Fibroblast of skin of abdomen (primary cell): ENCODE data around the gene COX6B2.
"Not testable (repeated sequence)": the region's sequence is repeated elsewhere in the genome, so short reads cannot be mapped to it uniquely, and the experiment has no call there.

Source experiments
- DNase-seq: peaks from one replicate; pipeline ENCODE4 v3.0.0-alpha.2; 2013

The COX6B2 gene

GRCh38 chr19:55341595-55342531, 12.7 kb downstream of the COX6B2 start:
- no peak for DNase-seq

- peak; percentile 47 for DNase-seq
Observed at GRCh38 chr19:55341171-55341588, 13.3 kb downstream of the COX6B2 start.

GRCh38 chr19:55340784-55341147, 13.8 kb downstream of the COX6B2 start:
- DNase-seq, result no peak

GRCh38 chr19:55339889-55340783, 14.4 kb downstream of the COX6B2 start:
- DNase-seq, result no peak

- DNase-seq, result peak; percentile 100
Observed at GRCh38 chr19:55339105-55339888, 15.2 kb downstream of the COX6B2 start, which contains the start of gene KMT5C. KMT5C (plus strand) TSS chr19:55339876; CDS start chr19:55341937, 2,061 bp downstream.

- DNase-seq, result peak; percentile 36
Observed at GRCh38 chr19:55336101-55336500, 18.4 kb downstream of the COX6B2 start.

GRCh38 chr19:55333870-55334269, 20.6 kb downstream of the COX6B2 start:
- DNase-seq, result no peak

- DNase-seq, result peak; percentile 47
Observed at GRCh38 chr19:55329791-55330190, 24.7 kb downstream of the COX6B2 start.

GRCh38 chr19:55328774-55329318, 25.7 kb downstream of the COX6B2 start:
- DNase-seq, result not testable (repeated sequence)

GRCh38 chr19:55325172-55325571, 29.3 kb downstream of the COX6B2 start, which contains the start of gene TMEM150B:
TMEM150B (minus strand) TSS chr19:55325341; CDS start chr19:55321036, 4,305 bp downstream.
- no peak for DNase-seq

- no peak for DNase-seq
Observed at GRCh38 chr19:55324662-55325061, 29.9 kb downstream of the COX6B2 start.

GRCh38 chr19:55322204-55322885, 32.2 kb downstream of the COX6B2 start:
- DNase-seq, result no peak

GRCh38 chr19:55321466-55322137, 32.9 kb downstream of the COX6B2 start:
- DNase-seq, result no peak

GRCh38 chr19:55320844-55321419, 33.6 kb downstream of the COX6B2 start:
- DNase-seq, result no peak

GRCh38 chr19:55319785-55320184, 34.7 kb downstream of the COX6B2 start:
- DNase-seq, result peak; percentile 37

- no peak for DNase-seq
Observed at GRCh38 chr19:55316646-55317045, 37.9 kb downstream of the COX6B2 start.

- no peak for DNase-seq
Observed at GRCh38 chr19:55315956-55316525, 38.5 kb downstream of the COX6B2 start.

GRCh38 chr19:55314396-55314795, 40.1 kb downstream of the COX6B2 start:
- no peak for DNase-seq

GRCh38 chr19:55312621-55313512, 41.7 kb downstream of the COX6B2 start:
- no peak for DNase-seq
